GM19193 (cell line): ENCODE results near the gene CFAP20DC.

Experiments
- POLR2A ChIP-seq: IDR thresholded peaks from 4 replicates; pipeline ENCODE4 v1.6.1; 2011; ENCODE audit not compliant: insufficient read depth, insufficient read length; ENCODE audit errors: extremely low read depth

Gene CFAP20DC

GRCh38 chr3:58769065-58769464 is 280.8 kb downstream of the CFAP20DC start:
- TF ChIP-seq POLR2A: no peak

- TF ChIP-seq POLR2A: no peak
These were observed 283.1 kb downstream of the CFAP20DC start for GRCh38 chr3:58766587-58767282.

- TF ChIP-seq POLR2A: no peak
These were observed 294.7 kb downstream of the CFAP20DC start for GRCh38 chr3:58755150-58755549.

- TF ChIP-seq POLR2A: no peak
These were observed 295.8 kb downstream of the CFAP20DC start for GRCh38 chr3:58754074-58754473.

GRCh38 chr3:58751882-58752567 is 297.8 kb downstream of the CFAP20DC start:
- TF ChIP-seq POLR2A: no peak

- no peak for TF ChIP-seq POLR2A
These were observed 298.6 kb downstream of the CFAP20DC start for GRCh38 chr3:58751235-58751634.

- TF ChIP-seq POLR2A: no peak
These were observed 299.9 kb downstream of the CFAP20DC start for GRCh38 chr3:58749948-58750347.

GRCh38 chr3:58748024-58748423 is 301.8 kb downstream of the CFAP20DC start:
- TF ChIP-seq POLR2A: no peak

- no peak for TF ChIP-seq POLR2A
These were observed 303.1 kb downstream of the CFAP20DC start for GRCh38 chr3:58746758-58747157.

- TF ChIP-seq POLR2A: no peak
These were observed 306.5 kb downstream of the CFAP20DC start for GRCh38 chr3:58743296-58743695.

GRCh38 chr3:58742239-58742638 is 307.6 kb downstream of the CFAP20DC start:
- no peak for TF ChIP-seq POLR2A

GRCh38 chr3:58737644-58738043 is 312.2 kb downstream of the CFAP20DC start:
- no peak for TF ChIP-seq POLR2A

GRCh38 chr3:58731673-58732072 is 318.2 kb downstream of the CFAP20DC start:
- no peak for TF ChIP-seq POLR2A

- TF ChIP-seq POLR2A: no peak
These were observed 321.1 kb downstream of the CFAP20DC start for GRCh38 chr3:58728723-58729122.

GRCh38 chr3:58725326-58725853 is 324.4 kb downstream of the CFAP20DC start:
- no peak for TF ChIP-seq POLR2A

GRCh38 chr3:58724336-58724735 is 325.5 kb downstream of the CFAP20DC start:
- no peak for TF ChIP-seq POLR2A
